Adrenal gland (tissue), 5 donors: ENCODE measurements around the gene AUTS2.

Experiments
- POLR2A ChIP-seq, 2 donors: fragments of 450-650 bp; IDR thresholded peaks; one replicate each; pipeline ENCODE4 v1.6.1; 2017; ENCODE audit warnings: antibody characterized with exemption in 2 of 2, mild to moderate bottlenecking in 2 of 2, moderate library complexity in 1 of 2
- TF ChIP-seq, protein P1 (sequence below), 6 experiments: fragments of 450-650 bp in 4 of 6; fragments of 200-600 bp in 2 of 6; sonication (generic) in 1 of 6; IDR thresholded peaks; 1 replicate in 5 of 6; 2 replicates in 1 of 6; pipeline versions ENCODE4 v1.5.1 to v1.8.0; 2016 to 2021; ENCODE audit warnings: antibody characterized with exemption in 6 of 6, mild to moderate bottlenecking in 2 of 6, moderate library complexity in 1 of 6
- donor health status: DM: no; HTN: no; CAD: no.

DNA sequence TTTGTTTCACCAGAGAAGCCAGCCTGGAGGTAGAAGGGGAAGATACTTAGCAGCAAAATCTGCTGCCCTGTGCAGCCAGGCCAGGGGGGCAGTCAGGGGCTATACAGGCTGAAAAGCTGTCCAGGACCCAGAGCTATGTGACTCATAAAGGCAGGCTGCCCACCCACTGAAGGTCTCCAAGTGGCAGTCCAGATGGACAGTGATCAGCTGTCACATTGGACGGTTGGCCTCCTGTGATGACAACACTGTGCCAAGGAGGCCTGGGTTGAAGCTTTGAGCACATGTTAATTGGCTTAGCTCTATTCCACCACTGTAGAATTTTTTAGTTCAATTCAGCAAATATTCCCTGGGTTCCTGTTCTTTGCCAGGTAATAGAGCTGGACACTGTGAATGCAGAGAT, 956.4 kb downstream of the AUTS2 start:
- TF ChIP-seq, protein P1, sequence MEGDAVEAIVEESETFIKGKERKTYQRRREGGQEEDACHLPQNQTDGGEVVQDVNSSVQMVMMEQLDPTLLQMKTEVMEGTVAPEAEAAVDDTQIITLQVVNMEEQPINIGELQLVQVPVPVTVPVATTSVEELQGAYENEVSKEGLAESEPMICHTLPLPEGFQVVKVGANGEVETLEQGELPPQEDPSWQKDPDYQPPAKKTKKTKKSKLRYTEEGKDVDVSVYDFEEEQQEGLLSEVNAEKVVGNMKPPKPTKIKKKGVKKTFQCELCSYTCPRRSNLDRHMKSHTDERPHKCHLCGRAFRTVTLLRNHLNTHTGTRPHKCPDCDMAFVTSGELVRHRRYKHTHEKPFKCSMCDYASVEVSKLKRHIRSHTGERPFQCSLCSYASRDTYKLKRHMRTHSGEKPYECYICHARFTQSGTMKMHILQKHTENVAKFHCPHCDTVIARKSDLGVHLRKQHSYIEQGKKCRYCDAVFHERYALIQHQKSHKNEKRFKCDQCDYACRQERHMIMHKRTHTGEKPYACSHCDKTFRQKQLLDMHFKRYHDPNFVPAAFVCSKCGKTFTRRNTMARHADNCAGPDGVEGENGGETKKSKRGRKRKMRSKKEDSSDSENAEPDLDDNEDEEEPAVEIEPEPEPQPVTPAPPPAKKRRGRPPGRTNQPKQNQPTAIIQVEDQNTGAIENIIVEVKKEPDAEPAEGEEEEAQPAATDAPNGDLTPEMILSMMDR (IDR thresholded peaks at IDR 0.05), result no peak
- no peak for TF ChIP-seq POLR2A (IDR thresholded peaks at IDR 0.05)
